Epithelial cell of esophagus (primary cell): ENCODE data around the gene ACOT13.

Source experiments
- DNase-seq: peaks from one replicate; pipeline ENCODE4 v3.0.0; 2010; ENCODE audit warnings: low read depth
- H3K4me3 ChIP-seq: 2 replicates; pipeline ENCODE4 v1.5.1; 2011; ENCODE audit warnings: mild to moderate bottlenecking, low read length, control low read depth
- TF ChIP-seq, protein P1 (sequence below): IDR thresholded peaks from 2 replicates; pipeline ENCODE4 v1.5.1; 2011; ENCODE audit warnings: low read depth, mild to moderate bottlenecking, low read length, control low read depth, inconsistent platforms; ENCODE audit not compliant: insufficient read depth; ENCODE audit errors: missing control alignments

Gene ACOT13

DNA sequence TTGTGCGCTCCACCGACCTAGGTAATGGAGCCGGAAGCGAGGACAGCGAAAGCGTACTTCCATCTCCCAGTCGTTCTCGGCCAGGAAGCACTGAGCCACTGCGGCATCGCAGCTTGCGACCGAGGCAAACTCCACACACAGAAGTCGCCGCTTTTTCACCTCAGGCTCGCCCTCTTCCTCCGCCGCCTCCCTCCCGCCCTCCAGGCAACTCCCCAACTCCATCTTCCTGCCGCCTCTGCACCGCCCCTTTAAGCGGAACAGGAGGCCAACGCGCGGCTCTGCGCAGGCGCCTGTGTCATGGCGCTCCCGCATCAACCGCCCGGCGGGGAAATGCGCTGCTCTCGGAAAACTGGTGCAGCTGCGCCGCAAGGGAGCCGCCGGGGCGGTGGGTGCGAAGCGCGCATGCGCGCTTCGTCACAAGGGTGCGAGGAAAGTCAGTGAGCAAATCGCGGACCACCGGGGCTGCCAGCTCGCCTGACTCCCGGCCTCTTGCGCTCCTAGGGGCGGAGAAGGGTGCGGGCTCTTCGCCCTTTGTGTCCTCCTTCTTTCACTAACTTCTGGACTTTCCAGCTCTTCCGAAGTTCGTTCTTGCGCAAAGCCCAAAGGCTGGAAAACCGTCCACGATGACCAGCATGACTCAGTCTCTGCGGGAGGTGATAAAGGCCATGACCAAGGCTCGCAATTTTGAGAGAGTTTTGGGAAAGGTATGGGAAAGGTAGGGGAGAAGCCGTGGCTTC is at the start of gene ACOT13, which contains the start of gene TDP2:
TSS of gene ACOT13 (plus strand) at position 437 of the 737 bp plus-strand sequence. CDS start at position 624, 187 bp downstream.
TSS of gene TDP2 (minus strand) at position 259 of the 737 bp plus-strand sequence. CDS start at position 222, 37 bp downstream.
- H3K4me3 ChIP-seq, result peak within 1 kb of the TSS; percentile 98
- DNase-seq, result peak; percentile 97
- TF ChIP-seq, protein P1, sequence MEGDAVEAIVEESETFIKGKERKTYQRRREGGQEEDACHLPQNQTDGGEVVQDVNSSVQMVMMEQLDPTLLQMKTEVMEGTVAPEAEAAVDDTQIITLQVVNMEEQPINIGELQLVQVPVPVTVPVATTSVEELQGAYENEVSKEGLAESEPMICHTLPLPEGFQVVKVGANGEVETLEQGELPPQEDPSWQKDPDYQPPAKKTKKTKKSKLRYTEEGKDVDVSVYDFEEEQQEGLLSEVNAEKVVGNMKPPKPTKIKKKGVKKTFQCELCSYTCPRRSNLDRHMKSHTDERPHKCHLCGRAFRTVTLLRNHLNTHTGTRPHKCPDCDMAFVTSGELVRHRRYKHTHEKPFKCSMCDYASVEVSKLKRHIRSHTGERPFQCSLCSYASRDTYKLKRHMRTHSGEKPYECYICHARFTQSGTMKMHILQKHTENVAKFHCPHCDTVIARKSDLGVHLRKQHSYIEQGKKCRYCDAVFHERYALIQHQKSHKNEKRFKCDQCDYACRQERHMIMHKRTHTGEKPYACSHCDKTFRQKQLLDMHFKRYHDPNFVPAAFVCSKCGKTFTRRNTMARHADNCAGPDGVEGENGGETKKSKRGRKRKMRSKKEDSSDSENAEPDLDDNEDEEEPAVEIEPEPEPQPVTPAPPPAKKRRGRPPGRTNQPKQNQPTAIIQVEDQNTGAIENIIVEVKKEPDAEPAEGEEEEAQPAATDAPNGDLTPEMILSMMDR, result peak; percentile 25

DNA sequence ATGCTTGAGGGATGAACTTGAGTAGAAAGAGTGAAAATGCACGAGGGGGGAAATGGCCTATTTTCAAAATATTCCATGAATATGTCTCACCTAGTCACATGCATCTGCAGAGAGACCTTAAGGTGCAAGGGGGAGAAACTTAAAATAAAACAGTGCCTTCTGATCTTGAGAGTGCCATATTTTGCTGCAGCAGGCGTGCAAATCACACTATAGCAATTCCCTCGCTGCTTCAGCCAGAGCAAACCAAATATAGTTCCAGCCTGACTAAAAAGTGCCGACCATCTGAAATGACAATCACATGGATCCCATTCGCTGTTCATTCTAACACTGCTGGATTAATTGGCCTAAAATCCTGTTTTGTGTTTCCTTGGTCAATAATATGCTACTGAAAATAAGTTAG is 47.2 kb upstream of the ACOT13 start:
- H3K4me3 ChIP-seq, result no peak overlapping the region
- no peak for DNase-seq
- TF ChIP-seq, protein P1, result no peak

DNA sequence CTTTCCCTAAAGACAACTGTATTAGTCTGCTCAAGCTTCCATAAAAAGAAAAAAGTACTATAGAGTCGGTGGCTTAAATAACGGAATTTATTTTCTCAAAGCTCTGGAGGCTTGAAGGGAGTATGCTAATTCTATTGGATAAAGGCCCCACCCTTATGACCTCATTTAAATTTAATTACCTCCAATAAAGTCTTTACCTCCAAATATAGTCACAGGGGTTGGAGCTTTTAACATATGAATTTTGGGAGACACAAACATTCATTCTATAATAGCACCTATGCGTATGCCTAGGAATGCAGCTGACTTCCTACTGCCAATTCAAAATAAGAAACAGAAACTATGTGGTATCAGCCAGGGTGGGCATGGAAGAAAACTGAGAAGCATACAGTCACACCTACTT is 46.2 kb upstream of the ACOT13 start:
- H3K4me3 ChIP-seq, result no peak overlapping the region
- no peak for DNase-seq
- TF ChIP-seq, protein P1, result no peak

DNA sequence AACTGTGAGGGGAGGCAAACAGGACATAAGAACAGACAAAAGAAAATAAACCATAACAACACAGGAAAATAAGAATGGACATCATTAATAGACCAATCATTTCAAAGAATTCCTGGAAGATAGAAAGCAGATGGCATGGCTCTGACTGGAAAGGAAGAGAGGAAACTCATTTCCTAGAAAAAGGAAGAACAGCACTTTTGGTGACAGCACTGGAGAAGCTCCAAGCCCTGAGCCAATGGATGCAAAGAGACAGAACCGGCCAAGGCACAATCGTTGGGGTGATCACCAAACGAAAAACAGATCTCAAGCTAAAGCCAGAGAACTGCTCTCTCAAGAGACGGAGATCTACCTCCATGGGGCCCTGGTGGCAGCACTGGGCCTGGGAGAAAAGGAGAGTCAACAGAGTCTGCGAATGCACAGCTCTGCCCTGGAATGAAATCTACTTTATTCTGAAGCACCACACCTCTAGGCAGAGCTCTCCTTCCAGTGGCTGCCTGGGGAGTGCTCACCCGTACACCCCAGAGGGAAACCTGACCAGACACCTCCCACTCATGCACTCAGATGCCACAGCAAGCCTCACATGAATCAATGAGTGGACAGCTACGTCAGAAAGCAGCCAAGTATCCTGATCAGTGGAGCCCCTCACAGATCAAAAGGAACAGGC is 45.1 kb upstream of the ACOT13 start:
- TF ChIP-seq, protein P1, result no peak
- no peak overlapping the region for H3K4me3 ChIP-seq
- DNase-seq, result no peak

DNA sequence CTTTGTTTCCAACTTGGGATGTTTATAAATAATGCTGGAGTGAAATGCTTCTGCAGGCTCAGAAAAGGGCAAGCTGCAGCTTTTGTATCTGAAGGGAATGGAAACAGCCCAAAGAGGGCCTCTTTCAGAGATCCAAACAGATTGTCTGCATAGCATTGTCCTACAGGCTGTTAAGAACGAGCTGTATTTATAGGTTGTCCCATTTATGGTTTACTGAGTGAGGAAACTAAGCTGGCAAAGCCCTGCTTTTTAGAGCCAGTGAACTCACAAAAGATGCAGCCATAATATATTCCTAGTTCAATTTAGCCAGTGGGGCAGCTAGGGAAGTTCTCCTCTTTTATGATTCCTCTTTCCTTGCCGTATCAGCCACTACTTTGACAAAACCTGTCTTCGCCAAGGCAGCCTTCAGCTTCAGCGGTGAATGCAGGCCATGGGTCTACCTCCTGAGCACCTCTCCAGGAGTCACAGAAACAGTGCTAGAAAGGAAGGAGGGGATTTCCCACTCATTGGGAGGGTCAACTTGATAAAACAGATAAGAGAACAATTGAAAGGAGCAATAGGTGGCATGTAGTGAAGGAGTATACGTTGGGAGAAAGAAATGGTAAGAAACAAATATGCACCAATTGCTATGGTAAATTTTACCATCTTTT is 35.9 kb upstream of the ACOT13 start:
- no peak for DNase-seq
- TF ChIP-seq, protein P1, result no peak
- H3K4me3 ChIP-seq, result no peak overlapping the region

DNA sequence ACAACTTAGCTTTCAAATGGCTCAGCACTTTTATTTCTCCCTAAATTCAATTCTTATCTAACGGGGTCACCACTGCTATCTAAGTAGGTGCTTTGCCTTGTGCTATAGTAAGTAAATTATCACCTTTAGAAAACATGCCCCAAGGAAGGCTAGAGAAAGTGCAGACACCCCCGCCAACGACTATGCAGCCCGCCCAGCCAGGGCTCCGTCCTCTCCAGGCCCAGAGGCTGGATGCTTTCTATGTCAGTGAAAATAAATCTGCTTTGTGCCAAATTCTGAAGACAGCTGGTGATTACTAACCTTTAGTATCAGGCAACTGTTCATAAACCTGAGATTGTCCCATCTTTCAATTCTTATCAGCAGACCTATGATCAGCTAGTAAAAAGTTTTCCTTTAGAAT is 35.2 kb upstream of the ACOT13 start:
- DNase-seq, result no peak
- TF ChIP-seq, protein P1, result no peak
- H3K4me3 ChIP-seq, result no peak overlapping the region
